ENCODE data around the gene ENOX1. TPM values are rescaled to one million over a fixed set of nuclear protein-coding genes. Genes with fewer than 3 reads are reported as not detected.

ENOX1 gene
- total and polyA plus RNA-seq, 7 donors, result 0.23 to 20.2 (median 11.1) TPM

DNA sequence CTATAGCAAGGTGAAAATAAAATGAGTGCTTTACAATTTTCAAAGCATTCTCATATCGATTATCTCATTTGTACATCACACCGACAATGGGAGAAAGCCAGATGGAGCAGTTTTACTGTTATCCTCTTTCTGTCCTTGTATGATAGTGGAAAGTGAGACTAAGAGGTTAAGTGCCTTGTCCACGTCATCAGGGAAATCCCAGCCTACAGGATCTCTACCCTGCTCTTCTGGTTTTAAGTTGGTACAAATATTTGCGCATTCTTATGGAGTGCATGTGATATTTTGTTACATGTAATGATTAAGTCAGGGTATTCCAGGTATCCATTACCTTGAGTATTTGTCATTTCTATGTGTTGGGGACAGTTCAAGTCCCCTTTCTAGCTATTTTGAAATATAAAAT, 12.4 kb upstream of the ENOX1 start:
- no peak for TF ChIP-seq EP300 (IDR thresholded peaks at IDR 0.05)
- TF ChIP-seq, protein P1, sequence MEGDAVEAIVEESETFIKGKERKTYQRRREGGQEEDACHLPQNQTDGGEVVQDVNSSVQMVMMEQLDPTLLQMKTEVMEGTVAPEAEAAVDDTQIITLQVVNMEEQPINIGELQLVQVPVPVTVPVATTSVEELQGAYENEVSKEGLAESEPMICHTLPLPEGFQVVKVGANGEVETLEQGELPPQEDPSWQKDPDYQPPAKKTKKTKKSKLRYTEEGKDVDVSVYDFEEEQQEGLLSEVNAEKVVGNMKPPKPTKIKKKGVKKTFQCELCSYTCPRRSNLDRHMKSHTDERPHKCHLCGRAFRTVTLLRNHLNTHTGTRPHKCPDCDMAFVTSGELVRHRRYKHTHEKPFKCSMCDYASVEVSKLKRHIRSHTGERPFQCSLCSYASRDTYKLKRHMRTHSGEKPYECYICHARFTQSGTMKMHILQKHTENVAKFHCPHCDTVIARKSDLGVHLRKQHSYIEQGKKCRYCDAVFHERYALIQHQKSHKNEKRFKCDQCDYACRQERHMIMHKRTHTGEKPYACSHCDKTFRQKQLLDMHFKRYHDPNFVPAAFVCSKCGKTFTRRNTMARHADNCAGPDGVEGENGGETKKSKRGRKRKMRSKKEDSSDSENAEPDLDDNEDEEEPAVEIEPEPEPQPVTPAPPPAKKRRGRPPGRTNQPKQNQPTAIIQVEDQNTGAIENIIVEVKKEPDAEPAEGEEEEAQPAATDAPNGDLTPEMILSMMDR (IDR thresholded peaks at IDR 0.05), result no peak
- TF ChIP-seq POLR2A (IDR thresholded peaks at IDR 0.05), result no peak
- no peak for TF ChIP-seq POLR2AphosphoS5 (IDR thresholded peaks at IDR 0.05)
- H3K27me3 ChIP-seq, result no peaks in the 10 kb centered on the region
- WGBS, 2 donors, result 79 to 82% methylated on average over 4 of the region's 4 CpGs
- H3K4me1 ChIP-seq, result peaks cover 0 to under 1% (median 0%) of the 10 kb centered on the region in 4 donors
- no peaks in the 10 kb centered on the region for H3K9me3 ChIP-seq
- intact Hi-C loops (cut with DNase I), result no loop called here
- no peak for DNase-seq
- H3K36me3 ChIP-seq, result no peaks in the 10 kb centered on the region
- no peak overlapping the region for H3K27ac ChIP-seq
- H3K4me3 ChIP-seq, result no peak overlapping the region

DNA sequence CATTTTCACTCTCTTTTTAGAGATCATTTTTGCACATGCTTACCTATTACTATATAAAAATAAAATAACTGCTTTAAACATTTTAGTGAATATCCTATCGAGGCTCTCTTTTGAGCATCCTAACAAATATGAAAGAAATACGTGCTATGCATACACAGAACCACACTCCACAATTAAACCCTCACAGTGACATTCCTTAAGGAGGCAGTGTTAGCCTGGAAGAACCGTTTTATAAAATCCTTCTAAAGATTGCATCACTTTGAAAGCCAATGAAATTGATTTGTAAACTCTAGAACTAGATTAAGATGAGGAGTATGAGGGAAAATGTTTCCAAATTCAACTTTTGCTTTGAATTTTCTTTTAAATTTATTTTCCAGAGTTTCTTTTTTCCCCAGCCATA, 11.1 kb upstream of the ENOX1 start:
- H3K27ac ChIP-seq, result no peak overlapping the region
- no peak overlapping the region for H3K4me3 ChIP-seq
- H3K9me3 ChIP-seq, result no peaks in the 10 kb centered on the region
- 69 to 72% methylated on average over 3 of the region's 3 CpGs for WGBS, 2 donors
- H3K4me1 ChIP-seq, result no peaks in the 10 kb centered on the region
- no peak for DNase-seq
- H3K27me3 ChIP-seq, result no peaks in the 10 kb centered on the region
- TF ChIP-seq EP300 (IDR thresholded peaks at IDR 0.05), result no peak
- no peak for TF ChIP-seq POLR2AphosphoS5 (IDR thresholded peaks at IDR 0.05)
- no peaks in the 10 kb centered on the region for H3K36me3 ChIP-seq
- intact Hi-C loops (cut with DNase I), result no loop called here

DNA sequence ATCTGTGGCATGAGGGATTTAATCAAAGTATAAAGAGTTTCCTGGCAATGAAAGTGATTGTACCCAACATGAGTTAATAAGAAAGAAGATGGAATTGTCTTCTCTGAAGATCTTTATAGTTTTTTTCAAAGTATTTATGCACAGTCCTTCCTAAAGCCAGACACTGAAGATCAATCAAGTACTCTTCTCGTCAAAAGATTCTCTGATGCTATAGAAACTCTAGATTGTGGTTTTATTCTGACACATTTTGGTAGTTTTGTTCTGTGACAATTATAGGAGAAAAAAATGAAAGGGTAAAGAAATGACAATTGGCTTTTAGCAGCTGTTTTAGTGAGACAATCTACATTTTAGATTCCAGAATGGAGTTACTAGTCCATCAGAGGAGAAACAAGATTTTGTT, 10.4 kb upstream of the ENOX1 start:
- H3K9me3 ChIP-seq, result no peaks in the 10 kb centered on the region
- no peak for TF ChIP-seq POLR2A (IDR thresholded peaks at IDR 0.05)
- WGBS, 2 donors, result 75 to 90% methylated on average over 1 of the region's 1 CpG
- H3K27me3 ChIP-seq, result no peaks in the 10 kb centered on the region
- no peak overlapping the region for H3K4me3 ChIP-seq
- H3K27ac ChIP-seq, result no peak overlapping the region
- H3K36me3 ChIP-seq, result no peaks in the 10 kb centered on the region
- H3K4me1 ChIP-seq, result no peaks in the 10 kb centered on the region
- no peak for DNase-seq
- intact Hi-C loops (cut with DNase I), result no loop called here

DNA sequence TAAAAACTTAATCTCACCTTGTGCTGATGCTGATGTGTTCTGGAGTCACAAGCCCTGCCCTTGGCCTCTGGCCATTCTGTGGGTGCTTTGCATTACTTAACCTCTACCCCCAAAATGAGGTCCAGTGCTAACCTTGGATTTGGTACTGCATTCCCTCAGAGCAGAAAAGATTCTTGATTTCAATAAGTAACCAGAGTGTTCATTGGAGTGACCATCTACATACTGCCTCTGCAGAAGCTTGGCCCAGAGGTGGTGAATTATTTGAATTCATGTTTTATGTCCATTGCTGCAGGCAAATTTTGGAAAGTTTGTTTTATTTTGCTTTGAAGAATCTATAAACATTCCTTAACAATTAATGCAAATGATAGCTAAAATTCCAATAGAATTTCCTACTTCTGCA, 7.6 kb upstream of the ENOX1 start:
- TF ChIP-seq, protein P1 (IDR thresholded peaks at IDR 0.05), result no peak
- TF ChIP-seq EP300 (IDR thresholded peaks at IDR 0.05) (no peak), POLR2A (IDR thresholded peaks at IDR 0.05) (no peak), POLR2AphosphoS5 (IDR thresholded peaks at IDR 0.05) (no peak)
- H3K27ac ChIP-seq, result no peak overlapping the region
- H3K4me3 ChIP-seq, result no peak overlapping the region
- no peaks in the 10 kb centered on the region for H3K27me3 ChIP-seq
- intact Hi-C loops (cut with DNase I), result no loop called here
- no peaks in the 10 kb centered on the region for H3K36me3 ChIP-seq
- no peak for DNase-seq
- H3K4me1 ChIP-seq, result no peaks in the 10 kb centered on the region
- no peaks in the 10 kb centered on the region for H3K9me3 ChIP-seq

DNA sequence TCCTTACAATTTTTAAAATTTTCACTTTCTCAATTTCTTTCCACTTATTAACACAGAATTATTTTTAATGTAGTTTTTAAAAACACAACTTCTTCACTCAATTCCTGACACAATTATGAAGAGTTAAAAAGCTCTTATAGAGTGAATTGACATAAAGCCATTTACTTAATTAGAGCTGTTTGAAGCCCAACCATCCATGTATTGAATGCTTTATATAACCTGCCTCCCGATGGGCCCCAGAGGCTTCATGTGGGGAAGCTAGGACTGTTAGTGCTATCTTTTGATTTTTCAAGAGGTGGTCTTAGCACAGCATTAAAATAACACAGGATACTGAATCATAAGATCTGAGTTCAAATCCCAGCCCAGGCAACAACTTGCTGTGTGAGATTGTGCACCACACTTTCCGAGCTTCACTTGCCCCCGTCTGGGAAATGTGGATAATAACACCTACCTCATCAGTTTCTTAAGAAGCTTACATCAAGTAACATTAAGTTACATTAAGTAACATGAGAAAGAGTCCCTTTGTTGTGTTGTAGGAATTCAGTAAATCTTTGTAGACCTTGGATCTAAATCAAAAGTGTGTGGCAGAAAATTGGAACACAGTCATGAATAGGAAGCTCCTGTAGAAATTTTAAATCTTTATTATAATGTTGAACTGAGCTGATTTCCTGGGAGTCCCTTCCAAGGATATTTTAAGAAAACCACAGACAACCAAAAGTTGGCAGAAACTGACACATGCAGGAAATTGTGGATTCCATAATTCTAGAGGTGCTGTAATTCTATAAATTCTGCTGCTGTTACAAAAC, 5.5 kb upstream of the ENOX1 start:
- 89 to 90% methylated on average over 3 of the region's 3 CpGs for WGBS, 2 donors
- peaks cover 0 to 11% (median 9%) of the 10 kb centered on the region in 4 donors for H3K4me1 ChIP-seq
- no peak overlapping the region for H3K27ac ChIP-seq
- TF ChIP-seq, protein P1 (IDR thresholded peaks at IDR 0.05), result no peak
- TF ChIP-seq POLR2AphosphoS5 (IDR thresholded peaks at IDR 0.05) (no peak), EP300 (IDR thresholded peaks at IDR 0.05) (no peak), POLR2A (IDR thresholded peaks at IDR 0.05) (no peak)
- intact Hi-C loops (cut with DNase I), result no loop called here
- no peaks in the 10 kb centered on the region for H3K27me3 ChIP-seq
- no peaks in the 10 kb centered on the region for H3K9me3 ChIP-seq
- DNase-seq, result no peak
- H3K4me3 ChIP-seq, result no peak overlapping the region
- H3K36me3 ChIP-seq, result no peaks in the 10 kb centered on the region
